Stimulated activated naive CD4-positive, alpha-beta T cell treated with Interleukin-2 at 50 U/mL for 16 hours (primary cell): ENCODE results near the gene TGFBI.
"Not testable (repeated sequence)": the region's sequence is repeated elsewhere in the genome, so short reads cannot be mapped to it uniquely, and the experiment has no call there.

Experiments
- DNase-seq: peaks from one replicate; lab custom pipeline; 2025; lab: John Stamatoyannopoulos, UW

TGFBI gene

DNA sequence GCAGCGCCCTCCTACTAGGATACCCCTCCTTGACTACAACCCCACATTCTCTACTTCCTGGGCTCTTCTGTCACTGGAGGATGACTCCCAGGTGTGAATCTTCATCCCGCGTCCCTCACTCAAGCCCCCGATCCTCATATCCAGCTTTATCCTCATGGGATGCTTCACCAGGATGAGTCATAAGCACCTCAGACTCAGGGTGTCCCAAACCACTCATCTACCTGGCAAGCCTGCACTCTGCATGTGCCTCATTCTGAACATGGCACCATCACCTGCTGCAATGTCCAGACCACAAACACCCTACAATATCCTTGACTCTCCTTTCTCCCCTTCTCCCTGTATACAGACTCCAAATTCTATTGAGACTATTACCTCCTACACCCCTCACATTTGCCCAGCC, 1.5 kb upstream of the TGFBI start:
- DNase-seq = no peak

DNA sequence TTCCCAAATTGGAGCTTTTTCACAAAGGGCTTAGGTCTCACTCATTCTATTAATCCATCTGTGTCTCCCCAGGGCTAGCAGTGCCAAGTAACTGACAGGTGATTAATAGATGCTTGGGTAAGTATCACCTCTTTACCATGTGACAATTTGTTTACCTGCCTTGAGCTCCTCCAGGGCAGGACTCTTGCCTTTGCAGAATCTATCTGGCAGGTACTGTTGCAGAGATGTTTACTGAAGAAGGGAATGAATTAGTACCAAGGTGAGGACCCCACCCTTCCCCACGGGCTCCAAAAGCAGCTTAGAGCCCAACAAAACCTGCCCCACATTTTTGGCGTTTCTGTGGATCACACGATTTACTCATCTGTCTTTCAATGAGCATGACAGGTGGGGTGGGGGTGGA, 698 bp upstream of the TGFBI start:
- no peak for DNase-seq

DNA sequence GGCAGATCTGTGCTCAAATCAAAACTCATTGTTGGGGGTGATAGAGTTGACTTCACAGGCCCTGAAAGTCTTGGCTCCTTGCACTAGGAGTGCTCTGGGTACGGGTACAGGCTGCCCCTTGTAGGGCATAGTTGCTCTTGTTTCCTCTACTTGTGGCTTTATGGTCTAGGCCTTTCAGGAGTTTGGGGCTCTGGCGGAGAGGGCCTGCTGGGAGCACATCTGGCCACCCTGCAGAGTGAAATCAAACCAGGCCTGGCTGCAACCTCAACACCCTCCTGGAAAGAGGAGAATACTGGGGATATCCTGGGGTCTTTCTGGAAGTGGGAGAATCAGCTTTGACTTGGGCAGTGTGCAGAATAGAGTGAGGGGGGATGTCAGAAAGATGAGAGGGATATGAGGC, 1.5 kb downstream of the TGFBI start:
- no peak for DNase-seq

DNA sequence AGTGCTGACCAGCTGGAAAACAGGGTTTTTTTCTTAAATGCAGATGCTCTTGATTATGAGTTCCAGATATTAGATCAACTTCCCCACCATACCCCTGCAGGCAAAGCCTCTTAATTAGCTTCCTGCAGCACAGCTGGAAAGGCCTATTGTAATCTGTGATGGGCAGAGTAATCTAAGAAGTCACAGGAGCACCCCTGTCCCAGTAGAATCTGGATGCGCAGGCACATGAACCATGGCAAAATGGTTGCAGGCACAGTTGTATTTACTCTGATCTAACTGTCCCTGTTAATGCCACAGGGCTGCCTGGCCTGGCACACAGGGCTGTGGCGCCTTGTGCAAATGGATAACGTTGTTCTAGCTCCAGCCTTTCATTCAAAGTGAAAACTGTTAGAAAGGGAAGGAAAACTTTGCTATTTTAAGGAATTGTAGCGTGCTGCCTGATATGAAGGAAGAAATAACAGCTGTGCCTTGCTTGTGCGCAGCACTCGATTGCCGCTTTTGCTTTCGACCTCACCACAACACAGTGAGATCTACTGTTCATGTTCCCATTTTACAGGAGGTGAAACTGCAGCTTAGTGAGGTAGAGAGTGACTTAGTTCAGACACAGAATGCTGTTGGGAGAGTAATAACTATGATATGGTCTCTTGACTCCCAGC, 2.3 kb downstream of the TGFBI start:
- no peak for DNase-seq

DNA sequence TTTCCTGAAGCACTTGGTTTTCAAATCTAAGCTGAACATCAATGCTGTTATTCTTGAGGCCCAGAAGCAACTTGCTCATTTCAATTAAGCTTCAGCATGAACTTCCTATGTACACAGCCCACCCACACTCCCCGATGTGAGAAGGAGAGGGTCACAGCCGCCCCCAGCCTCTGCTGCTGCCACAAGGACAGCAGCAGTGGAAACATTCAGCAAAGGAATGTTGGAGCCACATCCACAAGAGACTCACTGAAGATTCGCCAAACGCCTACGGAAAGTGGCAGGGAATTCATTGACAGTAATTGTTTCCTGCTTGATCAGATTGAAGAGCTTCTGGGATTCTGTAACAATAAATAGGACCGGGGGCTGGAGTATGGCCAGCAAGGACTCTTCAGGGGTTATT, 2.9 kb downstream of the TGFBI start:
- no peak for DNase-seq

DNA sequence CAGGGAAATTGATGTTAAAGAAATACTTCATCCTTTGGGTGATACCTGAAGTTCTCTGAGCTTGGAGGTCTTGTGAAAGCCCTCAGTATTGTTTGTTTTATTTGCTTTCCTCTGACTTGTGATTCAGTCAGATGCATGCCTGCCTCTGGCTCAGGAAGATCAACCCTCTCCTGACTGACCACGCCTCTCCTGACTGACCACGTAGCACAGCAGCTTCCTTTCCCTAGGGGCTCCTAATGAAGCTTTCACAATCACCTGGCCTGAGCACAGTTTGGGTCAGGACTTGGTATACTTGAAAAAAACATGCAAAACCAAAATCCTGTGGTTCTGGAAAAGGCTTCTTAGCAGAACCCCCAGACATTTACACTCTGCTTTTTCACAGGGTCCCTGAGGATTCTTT, 3.8 kb downstream of the TGFBI start:
- no peak for DNase-seq

DNA sequence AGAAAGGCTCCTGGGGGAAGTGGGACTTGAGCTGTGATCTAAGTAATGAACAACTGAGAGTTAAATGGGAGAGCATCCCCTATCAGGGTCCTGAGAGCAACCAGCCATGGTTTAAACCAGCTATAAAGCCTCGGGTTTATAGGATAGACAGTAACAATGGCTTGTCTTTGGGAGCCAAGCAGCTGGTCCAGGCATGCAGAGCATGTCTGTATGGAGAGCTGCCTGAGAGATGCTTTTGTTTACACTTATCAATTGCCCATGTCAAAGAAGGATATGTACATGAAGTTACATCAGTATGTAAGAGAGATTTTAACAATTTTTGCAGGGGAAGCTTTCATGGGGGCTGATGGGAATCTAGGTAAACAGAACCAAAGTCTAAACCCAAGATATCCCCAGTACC, 4.4 kb downstream of the TGFBI start:
- DNase-seq = no peak

DNA sequence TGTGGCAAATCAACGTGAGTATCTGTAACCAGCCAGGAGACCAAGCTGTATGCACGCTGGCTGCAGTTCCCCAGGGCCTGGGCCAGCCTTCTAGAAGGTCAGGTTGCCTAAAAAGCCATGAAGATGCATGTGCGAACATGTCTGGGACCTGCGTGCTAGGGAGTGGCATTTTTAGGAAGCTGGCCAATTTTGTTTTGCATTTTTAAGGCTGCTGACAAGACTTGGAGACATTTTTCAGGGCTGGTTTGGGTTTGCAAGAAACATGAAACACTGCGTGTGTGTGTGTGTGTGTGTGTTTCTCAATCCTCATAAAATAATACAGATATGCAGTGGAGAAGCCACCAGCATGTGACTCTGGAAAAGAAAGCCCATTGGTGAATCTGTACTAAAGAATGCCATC, 5.1 kb downstream of the TGFBI start:
- no peak for DNase-seq

DNA sequence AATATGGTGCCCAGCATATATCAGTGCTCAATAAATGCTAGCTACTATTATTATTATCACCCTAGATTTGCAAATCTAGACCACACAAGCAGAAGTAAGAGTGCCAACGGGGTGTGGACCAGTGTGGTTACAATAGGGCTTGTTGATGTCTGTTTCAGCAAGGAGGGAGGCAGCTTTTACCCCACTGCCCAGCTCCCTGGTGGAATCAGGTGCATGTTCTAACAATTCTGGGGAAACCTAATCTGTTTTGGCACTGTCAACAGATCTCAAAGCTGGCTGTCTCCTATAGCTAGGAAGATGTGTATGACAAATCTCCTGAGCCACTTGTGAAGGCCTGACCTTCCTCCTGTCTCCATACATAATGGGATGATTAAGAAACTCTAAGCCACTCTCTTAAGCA, 5.7 kb downstream of the TGFBI start:
- no peak for DNase-seq

DNA sequence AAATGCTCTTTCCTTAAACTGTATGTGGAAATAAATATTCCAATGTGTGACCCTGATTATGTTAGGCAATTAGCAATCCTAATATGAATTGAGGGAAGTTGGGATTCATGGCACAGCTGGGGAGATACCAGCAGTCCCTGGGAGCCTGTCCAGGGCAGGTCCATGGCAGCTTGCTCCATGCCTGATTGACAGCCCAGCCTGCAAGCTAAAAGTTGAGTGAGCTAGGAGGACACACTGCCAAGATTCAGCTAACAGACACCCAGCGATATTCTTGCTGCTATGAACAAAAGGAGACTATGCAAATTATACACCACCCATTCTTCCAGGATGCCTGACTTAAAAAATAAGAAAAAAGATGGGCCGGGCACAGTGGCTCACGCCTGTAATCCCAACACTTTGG, 6.2 kb downstream of the TGFBI start:
- no peak for DNase-seq

DNA sequence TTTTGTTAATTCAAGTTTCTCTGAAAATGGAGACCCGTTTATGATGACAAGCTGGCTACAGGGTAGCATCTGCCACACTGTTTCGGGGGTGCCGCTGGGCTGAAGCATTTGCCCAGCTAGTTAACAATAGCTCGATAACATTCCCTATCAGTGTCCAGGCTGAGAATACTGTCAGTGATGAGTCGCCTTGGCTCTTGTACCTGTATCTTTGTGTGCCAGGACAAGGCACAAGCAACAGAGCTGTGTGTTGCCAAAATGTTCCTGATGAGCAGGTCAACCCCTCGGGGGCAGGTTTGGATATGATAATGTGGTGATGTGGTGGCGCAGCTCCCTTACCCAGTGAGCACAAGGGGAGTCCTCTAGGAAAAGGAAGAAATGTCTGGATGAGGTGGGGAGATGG, 7.0 kb downstream of the TGFBI start:
- DNase-seq = no peak

DNA sequence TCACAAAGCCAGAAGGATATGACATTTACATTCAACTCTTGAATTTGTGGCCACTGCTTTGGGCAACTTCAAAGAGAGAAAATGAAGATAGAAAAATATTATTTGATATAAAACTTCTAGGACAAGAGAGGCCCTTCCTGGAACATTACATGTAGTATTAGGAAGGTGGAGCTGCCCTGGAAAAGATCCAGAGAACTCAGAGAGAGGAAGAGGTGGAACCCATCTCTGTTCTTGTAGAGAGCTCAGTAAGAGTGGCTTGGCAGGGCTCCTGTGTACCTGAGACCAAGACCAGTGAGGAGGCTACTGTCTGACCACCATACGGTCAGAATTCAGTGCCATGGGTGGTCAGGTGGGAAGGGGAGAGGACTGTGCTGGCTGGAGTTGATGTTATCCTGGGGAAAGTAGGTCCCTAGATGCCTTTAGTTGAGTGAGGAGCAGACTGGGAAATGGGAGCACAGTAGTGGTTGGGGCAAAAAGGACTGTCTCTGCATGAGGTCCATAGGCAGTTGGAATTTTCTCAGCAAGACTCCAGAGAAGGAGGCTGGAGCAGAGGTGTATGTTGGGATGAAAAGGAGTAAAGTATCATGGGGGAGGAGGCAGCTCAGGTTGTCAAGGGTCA, 7.6 kb downstream of the TGFBI start:
- DNase-seq = no peak

DNA sequence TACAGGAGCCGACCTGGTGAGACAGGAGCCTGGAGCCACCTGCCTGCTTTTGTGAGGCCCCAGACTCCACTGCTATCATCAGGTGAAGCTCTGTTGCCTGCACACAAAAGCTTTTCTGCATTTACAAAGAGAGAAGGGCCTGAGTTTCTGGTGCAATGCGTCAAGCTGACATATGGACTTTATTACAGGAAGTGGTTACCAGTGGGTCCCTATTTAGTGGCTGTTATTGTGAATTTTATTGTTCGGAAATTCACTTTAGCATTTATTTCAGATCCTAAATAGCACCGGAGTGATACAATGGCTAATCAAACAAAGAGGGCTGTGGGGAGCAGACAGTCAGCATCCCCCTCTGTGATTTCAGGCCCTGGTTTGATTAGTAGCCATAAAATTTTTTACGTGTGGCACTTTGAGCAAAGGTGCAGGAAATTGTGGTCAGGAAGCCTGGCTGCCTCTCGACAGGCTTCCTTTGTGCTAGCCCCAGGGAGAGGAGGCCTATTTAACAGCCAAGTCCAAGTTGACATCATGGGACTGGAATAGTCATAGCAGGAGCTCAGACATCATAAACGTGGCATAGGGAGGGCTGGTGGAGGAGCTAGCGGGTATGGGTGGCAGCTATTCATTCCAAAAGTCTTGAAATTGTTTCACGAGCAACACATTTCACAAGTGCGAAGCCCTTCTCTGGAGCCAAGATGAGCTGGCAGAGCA, 8.4 kb downstream of the TGFBI start:
- peak; percentile 43 for DNase-seq

DNA sequence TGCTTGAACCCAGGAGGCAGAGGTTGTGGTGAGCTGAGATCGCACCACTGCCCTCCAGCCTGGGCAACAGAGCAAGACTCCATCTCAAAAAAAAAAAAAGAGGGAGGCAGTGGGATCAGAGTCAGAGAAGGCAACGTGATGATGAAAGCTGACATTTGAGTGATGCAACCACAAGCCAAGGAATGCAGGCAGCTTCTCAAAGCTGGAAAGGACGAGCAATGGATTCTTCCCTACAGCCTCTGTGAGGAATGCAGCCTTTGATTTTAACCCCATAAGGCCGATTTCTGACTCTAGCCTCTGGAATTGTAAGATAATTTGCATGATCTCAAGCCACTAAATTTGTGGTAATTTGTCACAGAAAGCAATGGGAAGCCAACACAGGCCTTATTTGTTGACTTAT, 9.8 kb downstream of the TGFBI start:
- DNase-seq = no peak

DNA sequence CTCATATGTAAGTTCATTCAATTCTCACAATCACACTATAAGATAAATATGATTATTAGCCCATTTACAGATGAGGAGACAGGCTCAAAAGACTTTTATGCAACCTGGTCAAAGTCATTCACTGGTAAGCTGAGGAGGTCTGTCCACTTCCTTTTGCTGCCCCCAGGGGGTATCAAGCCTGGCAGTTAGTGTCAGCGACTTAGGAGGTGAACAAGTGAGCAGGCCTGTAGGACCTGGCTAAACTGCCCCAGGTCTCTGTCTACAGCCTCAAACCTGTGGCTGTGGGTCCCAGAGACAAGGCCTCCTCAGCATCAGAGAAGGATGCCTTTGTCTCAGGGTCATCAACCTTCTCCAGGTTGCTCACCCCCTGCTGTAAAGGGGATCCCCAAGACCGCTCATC, 10.4 kb downstream of the TGFBI start:
- no peak for DNase-seq

DNA sequence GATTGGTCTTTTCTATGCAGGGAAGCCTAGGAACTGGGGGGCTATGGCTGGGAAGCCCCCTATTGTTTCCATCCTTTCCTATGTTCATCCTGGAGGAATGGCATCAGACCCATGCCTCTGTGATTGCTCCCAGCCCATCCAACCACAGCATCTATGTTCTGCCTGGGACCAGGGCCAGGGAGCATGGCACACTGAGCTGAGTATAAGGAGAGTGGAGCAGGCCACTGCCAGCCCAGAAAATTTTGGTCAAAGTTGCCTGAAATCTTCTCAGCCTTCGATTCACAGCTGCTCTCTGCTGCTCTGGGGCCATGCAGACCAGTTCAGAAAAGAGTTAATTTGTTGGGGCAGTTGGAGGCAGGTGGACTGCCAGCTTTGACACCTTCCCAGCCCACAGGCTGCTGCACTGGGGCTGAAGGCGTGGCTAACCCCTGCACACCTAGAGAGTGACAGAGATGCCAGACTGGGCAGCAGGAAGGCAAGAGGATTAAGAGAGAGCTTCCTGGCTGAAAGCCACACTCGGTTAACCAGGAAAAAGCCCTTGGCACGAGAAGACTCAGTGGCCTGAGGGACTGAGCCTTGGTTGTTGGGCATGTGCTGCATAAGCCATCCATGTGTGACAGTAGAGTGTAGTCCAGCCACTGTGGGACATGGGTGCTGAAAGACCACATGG, 12.1 kb downstream of the TGFBI start:
- no peak for DNase-seq

DNA sequence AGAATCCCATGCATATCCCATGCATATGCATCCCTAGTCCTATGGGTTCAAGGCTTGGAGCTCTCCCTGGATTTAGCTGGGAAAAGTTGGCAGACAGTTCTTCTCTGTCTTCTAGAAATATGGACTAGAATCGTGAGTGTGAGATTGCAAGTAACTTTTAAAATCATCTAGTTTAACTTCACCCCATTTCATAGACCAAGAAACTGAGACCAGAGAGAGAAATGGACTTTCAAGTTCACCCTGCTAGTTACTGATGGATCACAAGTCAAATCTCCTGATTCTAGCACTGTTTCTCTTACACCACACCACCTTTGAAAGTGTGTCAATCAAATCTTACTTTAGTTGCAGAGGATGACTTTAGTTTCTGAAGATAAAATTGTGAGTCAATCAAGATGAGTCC, 13.4 kb downstream of the TGFBI start:
- DNase-seq = no peak

DNA sequence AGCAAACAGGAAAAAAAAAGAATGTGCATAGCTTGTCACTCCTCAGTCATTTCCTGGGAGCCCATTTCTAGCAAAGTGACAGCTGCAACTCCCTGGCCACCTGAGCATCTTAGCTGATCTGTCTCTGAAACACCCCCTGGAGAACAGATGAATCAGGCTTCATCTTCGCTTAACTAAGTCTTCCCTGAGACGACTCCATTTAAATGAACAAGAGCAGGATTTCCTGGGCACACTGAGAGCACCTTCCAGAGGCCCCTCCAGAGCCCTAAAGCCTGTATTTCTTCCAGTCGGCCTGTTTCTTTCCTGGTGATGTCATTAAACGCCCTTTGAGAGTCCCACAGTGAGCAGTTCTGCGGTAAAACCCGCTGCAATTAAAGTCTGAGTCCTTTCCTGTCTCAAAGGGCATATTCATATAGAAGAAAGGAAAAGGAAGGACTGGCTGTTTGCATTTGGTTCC, 13.9 kb downstream of the TGFBI start:
- DNase-seq = no peak

DNA sequence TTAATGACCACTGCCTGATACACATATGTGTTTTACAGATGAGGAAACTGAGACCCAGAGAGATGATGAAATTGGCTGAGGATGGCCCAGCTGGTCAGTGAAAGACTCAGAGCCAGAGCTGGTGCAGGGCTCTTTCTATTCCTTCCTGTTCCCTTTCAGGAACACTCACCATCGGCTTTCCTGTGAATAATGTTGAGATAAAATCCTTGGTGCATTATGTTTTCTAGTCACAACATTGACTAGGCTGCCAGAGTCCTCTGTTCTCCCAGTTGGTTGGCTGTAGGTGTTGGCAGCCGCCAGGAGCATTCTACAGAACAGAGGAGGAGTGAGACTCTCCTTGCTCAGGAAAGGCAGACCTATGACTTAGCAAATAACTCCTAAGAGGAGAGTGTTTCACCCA, 14.8 kb downstream of the TGFBI start:
- no peak for DNase-seq

DNA sequence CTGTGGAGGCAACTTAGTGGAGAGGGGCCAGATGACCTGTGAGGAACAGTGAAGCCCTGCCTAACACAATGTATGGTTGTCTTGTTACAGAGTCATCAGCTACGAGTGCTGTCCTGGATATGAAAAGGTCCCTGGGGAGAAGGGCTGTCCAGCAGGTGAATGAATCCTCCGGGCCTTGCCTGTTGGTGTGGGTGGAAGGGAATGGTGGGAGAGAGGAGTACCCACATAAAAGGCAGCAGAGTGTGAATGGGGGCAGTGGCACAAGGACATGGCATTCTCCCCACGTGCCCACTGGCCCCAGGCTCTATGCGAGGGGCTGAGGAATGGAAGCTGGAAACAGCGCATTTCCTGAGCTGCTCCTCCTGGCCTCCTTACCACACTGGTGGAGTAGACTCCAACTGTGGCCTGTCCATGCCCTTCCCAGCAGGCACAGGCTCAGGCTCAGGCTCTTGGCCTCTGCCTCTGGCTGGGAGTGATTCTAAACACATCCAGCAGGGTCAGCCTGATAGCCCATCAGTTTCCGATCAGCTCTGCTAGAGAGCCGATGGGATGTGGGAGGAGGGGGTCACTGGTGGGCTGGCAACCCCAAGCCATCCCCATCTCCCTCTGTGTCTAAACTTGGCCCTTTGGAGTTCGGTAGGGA, 15.3 kb downstream of the TGFBI start:
- no peak for DNase-seq

DNA sequence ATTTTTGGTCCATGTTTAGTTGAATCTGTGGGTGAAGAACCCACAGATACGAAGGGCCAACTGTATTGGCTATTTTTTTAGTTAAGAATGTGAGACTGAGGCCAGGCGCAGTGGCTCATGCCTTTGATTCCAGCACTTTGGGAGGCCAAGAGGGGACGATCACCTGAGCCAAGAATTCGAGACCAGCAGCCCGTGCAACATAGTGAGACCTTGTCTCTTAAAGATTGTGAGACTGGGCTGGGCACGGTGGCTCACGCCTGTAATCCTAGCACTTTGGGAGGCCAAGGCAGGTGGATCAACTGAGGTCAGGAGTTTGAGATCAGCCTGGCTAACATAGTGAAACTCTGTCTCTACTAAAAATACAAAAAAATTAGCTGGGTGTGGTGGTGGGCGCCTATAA, 16.2 kb downstream of the TGFBI start:
- not testable (repeated sequence) for DNase-seq

DNA sequence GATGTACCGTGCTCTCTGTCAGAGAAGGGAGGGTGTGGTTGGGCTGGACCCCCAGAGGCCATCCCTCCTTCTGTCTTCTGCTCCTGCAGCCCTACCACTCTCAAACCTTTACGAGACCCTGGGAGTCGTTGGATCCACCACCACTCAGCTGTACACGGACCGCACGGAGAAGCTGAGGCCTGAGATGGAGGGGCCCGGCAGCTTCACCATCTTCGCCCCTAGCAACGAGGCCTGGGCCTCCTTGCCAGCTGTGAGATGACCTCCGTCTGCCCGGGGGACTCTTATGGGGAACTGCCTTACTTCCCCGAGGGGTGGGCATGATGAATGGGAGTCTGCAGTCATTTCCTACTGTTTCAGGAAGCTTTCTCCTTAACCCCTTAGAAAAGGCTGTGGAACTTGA, 17.5 kb downstream of the TGFBI start:
- no peak for DNase-seq

DNA sequence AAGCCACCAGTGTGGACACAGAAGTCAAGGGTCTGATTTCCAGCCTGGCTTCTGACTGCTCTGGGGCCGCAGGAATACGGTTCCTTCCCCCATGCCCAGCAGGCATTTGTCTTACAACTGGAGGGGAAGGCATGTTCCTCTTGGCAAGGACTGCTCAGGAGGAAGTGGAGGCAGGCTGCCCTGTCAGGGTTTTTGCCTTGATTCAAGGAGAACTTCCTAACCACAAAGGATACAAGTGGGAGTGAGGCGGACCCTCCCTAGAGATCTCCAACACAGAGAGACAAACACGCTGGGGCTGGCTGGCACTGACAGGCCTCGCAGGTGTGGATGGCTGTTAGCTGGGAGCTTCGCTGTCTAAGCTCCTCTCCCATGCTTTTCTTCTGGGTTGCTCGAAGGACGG, 19.1 kb downstream of the TGFBI start:
- no peak for DNase-seq
